CD4-positive, alpha-beta T cell treated with Interleukin-6 at 100 ng/mL for 8 hours (primary cell): ENCODE measurements around the gene MESP2.

ENCODE experiments used
- DNase-seq: peaks from one replicate; pipeline ENCODE4 v3.0.0-alpha.2; 2020; ENCODE audit warnings: mixed read lengths, low spot score

MESP2 gene

GRCh38 chr15:89818287-89818686, 42.2 kb downstream of the MESP2 start:
- DNase-seq: no peak

- DNase-seq: no peak
Observed at GRCh38 chr15:89820666-89821611, 44.8 kb downstream of the MESP2 start.

DNA sequence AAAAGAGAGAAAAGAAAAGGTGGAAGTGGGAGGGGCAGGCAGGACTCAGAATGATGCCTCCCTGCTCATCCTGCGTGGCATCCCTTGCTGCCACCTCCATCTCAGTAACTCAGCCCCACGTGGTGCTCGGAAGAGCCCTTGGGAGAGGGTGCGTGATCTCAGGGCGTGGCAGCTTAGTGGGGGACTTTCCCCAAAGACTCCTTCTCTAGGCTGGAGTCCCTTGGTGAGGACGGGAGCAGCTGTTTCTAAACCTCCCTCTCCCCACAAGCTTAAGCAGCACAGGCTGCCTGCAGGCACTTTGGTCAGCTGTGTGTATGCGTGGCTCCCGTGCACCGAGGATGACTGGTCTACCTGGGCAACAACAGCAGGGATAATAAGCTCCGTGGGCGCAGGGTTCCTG, 45.9 kb downstream of the MESP2 start:
- DNase-seq: no peak

DNA sequence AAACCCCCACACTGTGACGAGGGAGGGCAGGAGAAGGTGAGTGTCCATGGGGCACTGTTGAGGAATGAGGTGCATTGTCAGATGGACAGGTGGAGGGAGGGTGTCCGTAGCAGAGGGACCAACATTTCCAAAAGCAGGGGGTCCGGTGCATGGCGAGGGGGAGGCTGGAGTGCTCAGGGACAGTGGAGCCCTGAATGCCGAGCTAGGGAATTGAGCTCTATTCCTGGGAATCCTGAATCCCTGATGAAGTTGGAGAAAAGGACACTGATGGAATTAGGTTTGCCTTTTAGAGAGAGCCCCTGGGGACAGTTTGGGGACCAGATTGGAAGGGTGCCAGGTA, 46.4 kb downstream of the MESP2 start:
- no peak for DNase-seq

DNA sequence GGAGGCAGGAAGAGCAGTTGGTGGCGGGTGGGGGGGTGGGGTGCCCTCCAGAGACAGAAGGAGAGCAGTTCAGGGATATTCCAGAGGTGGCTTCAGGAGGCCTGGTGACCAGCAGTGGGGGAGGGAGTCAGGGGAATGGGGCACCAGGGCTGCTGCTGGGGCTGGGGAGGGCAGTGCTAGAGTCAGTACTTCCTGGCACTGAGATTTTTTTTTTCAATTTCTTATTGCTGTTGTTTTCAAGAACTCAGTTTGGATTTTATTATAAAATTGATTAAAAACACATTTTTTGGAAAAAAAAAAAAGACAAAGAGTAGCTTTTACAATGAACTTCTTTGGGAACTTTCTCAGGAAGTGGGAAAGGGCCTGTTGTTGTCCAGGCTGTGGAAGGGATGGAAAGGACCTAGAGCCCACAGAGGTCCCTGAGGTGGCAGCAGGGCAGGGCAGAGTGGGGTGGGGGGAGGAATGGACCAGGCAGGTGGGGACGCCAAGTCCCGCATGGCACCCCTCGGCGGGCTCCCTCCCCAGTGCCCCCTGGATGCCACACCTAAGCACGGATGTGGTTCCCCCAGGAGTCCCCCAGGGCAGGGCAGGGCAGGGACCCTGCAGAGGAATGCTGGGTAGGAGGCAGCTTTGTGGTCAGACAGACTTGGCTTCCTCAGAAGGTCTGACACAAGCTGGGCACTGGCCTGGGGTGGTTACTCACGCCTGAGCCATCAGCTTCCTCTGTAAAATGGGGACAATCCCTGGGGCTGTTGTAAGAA, 47.0 kb downstream of the MESP2 start:
- no peak for DNase-seq

GRCh38 chr15:89823836-89824606, 47.9 kb downstream of the MESP2 start:
- DNase-seq: no peak

DNA sequence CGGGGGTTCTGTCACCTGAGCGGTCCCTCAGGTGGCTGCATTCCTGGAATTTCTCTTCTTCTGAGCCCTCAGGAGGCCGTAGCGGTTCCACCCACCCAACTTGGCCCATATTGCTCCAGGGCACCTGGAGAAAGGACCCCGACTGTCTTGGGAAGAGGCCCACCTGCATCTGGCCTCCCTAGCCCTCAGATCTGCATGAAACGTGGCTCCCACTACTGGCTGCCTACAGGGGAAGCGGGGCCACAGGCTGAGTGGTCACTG, 48.4 kb downstream of the MESP2 start:
- DNase-seq: no peak

DNA sequence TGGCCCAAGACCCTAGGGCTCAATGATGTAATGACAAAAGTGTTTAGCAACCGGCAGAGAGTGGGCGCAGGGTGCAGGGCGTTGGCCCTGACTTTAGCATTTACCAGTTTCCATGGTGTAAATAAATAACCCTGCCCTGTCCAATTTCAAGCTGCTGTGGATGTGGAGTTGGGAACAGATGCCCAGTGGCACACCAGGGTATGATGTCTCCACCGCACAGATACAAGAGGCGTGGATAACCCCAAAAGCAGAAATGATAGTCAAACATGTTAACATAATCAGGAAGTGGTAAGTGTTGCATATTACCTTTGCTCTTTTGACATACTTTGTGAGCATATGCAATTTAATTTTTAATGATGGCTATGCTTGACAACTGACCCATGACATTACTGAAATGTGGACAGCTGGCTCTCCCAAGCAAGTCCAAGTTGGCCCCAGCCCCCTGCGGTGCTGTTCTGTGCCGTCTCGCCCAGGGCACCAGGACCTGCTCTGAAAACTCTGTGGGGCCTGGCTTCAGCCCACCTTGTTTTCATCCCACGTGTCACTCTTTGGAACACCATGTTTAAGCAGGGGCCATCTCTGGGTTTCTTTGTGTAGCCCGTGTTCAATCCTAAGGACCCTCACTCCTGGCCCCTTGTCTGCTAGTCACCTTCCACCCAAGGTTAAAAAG, 49.3 kb downstream of the MESP2 start:
- DNase-seq: no peak

GRCh38 chr15:89826671-89827655, 50.8 kb downstream of the MESP2 start:
- DNase-seq: no peak

GRCh38 chr15:89827829-89828228, 51.7 kb downstream of the MESP2 start:
- no peak for DNase-seq
